IgD-negative memory B cell (primary cell): ENCODE data around the gene ZBTB34. TPM values are rescaled to one million over a fixed set of nuclear protein-coding genes. Genes with fewer than 3 reads are reported as not detected.
A peak's percentile ranks its signal among the peaks of the same experiment; 100 is the strongest.

Experiments used
- H3K27ac Mint-ChIP-seq, 3 donors: one replicate each; pipeline ENCODE4 v1.8.0; 2020 to 2022; ENCODE audit warnings: mild to moderate bottlenecking in 3 of 3, mixed read lengths in 3 of 3, moderate library complexity in 1 of 3
- H3K27me3 Mint-ChIP-seq: one replicate; pipeline ENCODE4 v1.8.0; 2021; ENCODE audit warnings: mixed read lengths
- H3K36me3 Mint-ChIP-seq: one replicate; pipeline ENCODE4 v1.8.0; 2020; ENCODE audit warnings: mild to moderate bottlenecking, mixed read lengths
- H3K4me1 Mint-ChIP-seq, 3 donors: one replicate each; pipeline ENCODE4 v1.8.0; 2020 to 2022; ENCODE audit warnings: mixed read lengths in 3 of 3, mild to moderate bottlenecking in 1 of 3
- H3K4me3 Mint-ChIP-seq, 4 donors: one replicate each; pipeline ENCODE4 v1.8.0; 2020 to 2022; ENCODE audit warnings: mild to moderate bottlenecking in 4 of 4, mixed read lengths in 4 of 4, moderate library complexity in 3 of 4
- H3K9me3 Mint-ChIP-seq, 3 donors: one replicate each; pipeline ENCODE4 v1.8.0; 2020 to 2021; ENCODE audit warnings: mixed read lengths in 3 of 3, mild to moderate bottlenecking in 1 of 3
- polyA plus RNA-seq: library from polyadenylated mRNA; unstranded; fragments of 300-500 nt; fragmentation: Illumina TruSeq; gene quantifications from one replicate; pipeline ENCODE4 v1.2.3, GENCODE V29; 2021

The ZBTB34 gene
- polyA plus RNA-seq, 1 donor from 2014 or later, result 1.2 TPM

DNA sequence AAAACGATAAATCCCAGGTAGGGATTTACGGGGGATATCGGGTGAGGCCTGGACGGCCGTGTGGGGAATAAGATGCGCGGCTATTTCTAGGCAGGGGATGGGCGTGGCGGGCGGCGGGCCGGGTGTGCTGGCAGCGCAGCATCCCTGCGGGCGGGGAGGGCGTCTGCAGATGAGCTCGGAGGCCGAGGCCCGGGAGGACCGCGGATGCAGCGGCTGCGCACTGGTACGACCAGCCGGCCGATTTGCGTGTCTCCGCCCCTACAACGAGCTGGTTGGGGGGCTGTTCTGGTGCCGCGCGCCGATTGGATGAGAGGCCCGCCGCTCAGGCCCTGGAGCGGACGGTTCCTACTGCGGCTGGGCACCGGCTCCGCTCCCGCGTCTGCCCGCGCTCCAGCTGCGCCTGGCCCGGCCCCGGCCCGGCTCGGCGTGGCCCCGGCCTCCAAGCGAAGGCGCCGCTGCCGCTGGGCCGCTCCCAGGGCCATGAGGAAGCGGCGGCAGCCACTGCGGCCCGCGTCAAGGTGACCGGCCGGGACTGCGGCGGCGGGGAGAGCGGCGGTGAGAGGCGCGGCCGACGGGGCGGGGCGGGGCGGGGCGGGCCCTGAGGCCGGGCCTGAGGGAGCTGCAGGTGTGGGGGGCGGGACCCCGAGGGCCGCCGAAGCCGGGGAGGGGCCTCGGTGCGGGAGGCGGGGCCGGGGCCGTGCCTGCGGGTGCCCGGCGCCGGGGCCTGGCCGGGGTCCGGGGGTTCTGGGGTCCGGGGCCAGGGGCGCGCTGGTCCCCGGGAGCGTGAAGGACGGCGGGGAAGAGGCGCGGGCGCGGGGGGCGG, 54.2 kb downstream of the ZBTB34 start, which contains the start of gene RALGPS1:
TSS of gene RALGPS1 (plus strand) at position 325 of the 823 bp plus-strand sequence. CDS start 47,508 bp downstream, outside the sequence.
- Mint-ChIP-seq H3K9me3 (peaks cover 0 to 3% (median 3%) of the 10 kb centered on the region in 3 donors), H3K27ac (peak within 1 kb of the TSS; percentile 67 to 92 (median 83)), H3K36me3 (peaks cover 3% of the 10 kb centered on the region), H3K4me1 (peaks cover 4 to 8% (median 4%) of the 10 kb centered on the region in 3 donors), H3K4me3 (peak within 1 kb of the TSS; percentile 82 to 94 (median 89)), H3K27me3 (peaks cover 5% of the 10 kb centered on the region)

DNA sequence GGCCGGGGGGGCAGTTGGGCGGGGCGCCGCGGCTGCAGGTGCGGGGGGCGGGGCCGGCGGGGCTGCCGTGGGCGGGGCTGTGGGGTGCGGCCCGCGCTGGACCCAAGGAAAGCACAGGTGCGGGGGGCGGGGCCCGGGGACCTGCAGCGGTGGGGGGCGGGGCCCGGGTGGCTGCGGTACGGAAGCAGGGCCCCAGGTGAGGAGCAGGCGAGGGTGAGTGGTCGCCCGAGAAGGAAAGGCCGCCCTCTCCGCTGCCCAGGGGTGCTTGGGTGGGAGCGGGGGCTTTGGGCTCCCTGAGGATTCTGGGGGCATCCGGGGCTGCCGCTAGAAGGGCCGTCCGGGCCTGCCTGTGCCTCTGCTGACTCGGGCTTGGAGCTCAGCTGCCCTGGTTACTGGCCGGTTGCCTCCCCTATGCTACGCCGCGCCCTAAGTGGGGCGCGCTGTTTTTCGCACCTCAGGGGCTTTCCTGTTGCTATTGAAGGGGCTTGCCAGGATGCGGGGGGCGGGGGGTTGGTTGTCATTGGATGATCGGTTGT, 54.9 kb downstream of the ZBTB34 start:
- H3K4me1 Mint-ChIP-seq, result peaks cover 4 to 9% (median 4%) of the 10 kb centered on the region in 3 donors
- H3K9me3 Mint-ChIP-seq, result peaks cover 0 to 3% (median 3%) of the 10 kb centered on the region in 3 donors
- peaks cover 3% of the 10 kb centered on the region for H3K36me3 Mint-ChIP-seq
- peak overlapping the region; percentile 67 to 94 (median 74) for H3K4me3 Mint-ChIP-seq
- peak overlapping the region in 2 of 3 donors; percentile 13 to 68 for H3K27ac Mint-ChIP-seq
- H3K27me3 Mint-ChIP-seq, result peaks cover 2% of the 10 kb centered on the region

DNA sequence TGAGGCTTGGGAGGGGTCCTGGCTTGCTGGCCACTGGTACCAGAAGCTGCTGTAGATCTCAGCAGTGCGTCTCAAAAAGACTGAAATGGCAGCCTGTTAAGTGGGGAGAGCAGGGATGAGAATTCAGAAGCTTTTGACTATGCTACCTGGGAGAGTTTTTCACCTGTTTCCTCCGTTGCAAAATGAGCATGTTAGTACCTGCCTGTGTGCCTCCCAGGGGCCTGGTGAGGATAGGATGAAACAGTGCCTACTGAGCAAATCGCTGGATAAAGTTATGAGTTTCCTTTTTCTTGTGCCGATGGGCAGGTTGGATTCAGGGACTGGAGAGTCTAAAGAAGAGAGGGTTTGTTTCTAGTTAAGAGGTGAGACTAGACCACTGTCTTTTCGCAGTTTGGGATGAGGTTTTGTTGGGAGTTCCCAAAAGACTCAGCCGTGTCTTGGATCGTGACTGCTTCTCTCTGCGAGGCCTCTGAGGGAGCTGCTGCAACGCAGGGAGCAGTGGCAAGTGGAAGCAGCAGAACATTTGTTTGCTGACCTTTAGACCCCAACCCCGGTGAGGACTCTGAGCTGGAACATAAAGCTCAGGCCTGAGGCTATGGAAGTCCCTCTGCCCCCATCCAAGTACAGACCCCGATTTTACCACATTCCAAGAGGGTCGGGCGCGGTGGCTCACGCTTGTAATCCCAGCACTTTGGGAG, 55.6 kb downstream of the ZBTB34 start:
- Mint-ChIP-seq H3K27ac (peak overlapping the region in 2 of 3 donors; percentile 13 to 68), H3K27me3 (peaks cover 2% of the 10 kb centered on the region), H3K4me1 (peaks cover 4 to 10% (median 4%) of the 10 kb centered on the region in 3 donors), H3K36me3 (peaks cover 2% of the 10 kb centered on the region), H3K4me3 (peak overlapping the region; percentile 67 to 94 (median 74)), H3K9me3 (peaks cover 0 to 3% (median 3%) of the 10 kb centered on the region in 3 donors)

DNA sequence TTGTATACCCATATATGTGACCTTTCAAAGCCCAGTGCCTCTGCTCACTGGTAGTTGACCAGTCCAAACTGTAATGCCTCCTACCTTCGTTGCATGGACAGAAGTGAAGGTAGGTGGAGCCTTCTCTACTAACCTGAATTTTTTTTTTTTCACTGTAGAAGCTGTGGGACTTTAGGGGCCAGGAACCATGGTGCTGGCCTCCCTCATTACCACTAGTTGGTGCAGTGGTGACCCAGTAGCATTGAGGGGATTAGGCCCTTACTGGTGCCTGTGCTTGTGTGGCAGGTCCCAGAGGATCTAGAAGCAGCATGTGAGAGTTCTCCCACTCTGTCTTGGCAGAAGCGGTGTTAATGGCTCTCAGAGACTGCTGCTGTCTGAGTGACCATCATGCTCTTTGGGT, 56.5 kb downstream of the ZBTB34 start:
- Mint-ChIP-seq H3K4me3 (peak overlapping the region in 1 of 4 donors; percentile 67), H3K27ac (no peak overlapping the region), H3K36me3 (no peaks in the 10 kb centered on the region), H3K27me3 (no peaks in the 10 kb centered on the region), H3K4me1 (peaks cover 3 to 10% (median 4%) of the 10 kb centered on the region in 3 donors), H3K9me3 (no peaks in the 10 kb centered on the region)

DNA sequence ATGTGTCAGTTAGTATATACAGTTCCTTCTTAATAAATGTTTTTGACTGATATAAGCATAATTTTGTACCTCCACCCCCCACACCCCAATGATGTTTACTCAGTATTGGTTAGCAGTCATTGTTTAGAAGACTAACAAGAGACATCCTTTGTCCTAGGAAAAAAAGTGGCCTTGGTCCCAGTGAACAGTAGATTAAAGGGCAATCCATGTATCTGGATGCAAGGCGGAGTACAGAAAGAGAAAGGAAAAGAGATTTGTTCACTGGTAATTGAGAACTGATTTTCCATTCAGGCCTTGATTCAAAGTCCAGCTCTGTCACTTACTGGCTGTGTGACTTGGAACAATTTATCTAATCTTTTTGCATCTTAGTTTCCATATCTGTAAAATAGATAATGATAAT, 58.8 kb downstream of the ZBTB34 start:
- peaks cover 2 to 10% (median 3%) of the 10 kb centered on the region in 3 donors for H3K4me1 Mint-ChIP-seq
- H3K27ac Mint-ChIP-seq, result no peak overlapping the region
- H3K9me3 Mint-ChIP-seq, result no peaks in the 10 kb centered on the region
- H3K36me3 Mint-ChIP-seq, result peaks cover 3% of the 10 kb centered on the region
- no peak overlapping the region for H3K4me3 Mint-ChIP-seq
- no peaks in the 10 kb centered on the region for H3K27me3 Mint-ChIP-seq

DNA sequence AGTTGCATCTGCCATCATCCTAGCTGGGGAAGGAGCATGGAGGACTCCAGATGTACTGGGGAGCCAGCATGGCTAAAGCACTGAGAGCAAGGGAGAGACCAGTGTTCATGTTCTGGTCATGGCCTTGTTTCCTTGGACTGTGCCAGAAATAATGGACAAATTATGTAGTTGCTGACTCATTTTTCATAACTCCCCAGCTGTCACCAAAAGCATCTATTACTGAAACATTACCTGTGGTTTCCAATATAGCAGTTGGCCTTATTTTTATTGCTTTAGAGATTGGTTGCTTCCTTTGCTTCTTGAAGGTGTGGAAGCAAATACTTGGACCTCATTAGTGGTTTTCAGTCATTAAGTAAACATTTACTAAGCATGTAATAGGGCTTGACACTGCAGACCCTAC, 65.4 kb downstream of the ZBTB34 start:
- no peaks in the 10 kb centered on the region for H3K27me3 Mint-ChIP-seq
- no peak overlapping the region for H3K4me3 Mint-ChIP-seq
- H3K4me1 Mint-ChIP-seq, result peaks cover 0 to 3% (median 0%) of the 10 kb centered on the region in 3 donors
- peaks cover 3% of the 10 kb centered on the region for H3K36me3 Mint-ChIP-seq
- H3K9me3 Mint-ChIP-seq, result no peaks in the 10 kb centered on the region
- H3K27ac Mint-ChIP-seq, result no peak overlapping the region

DNA sequence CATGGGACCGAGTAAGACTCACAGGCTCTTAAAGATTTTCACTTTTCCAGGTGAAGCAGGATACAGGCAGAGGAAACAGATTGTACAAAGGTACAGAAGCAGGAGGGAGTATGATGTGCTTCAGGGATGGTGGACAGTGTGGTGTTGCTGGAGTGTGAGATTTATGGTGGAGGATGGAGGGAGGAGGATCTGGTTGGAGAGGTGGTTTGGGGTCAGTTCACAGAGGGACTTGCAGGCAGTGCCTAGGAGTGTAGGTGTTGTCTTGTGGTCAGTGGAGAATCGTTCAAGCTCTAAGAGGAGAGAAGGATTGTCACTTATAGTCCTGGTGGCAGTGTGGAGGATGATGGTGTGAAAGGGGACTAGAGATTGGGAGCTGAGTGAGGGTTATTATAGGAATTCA, 65.9 kb downstream of the ZBTB34 start:
- H3K27me3 Mint-ChIP-seq, result no peaks in the 10 kb centered on the region
- no peak overlapping the region for H3K4me3 Mint-ChIP-seq
- no peaks in the 10 kb centered on the region for H3K9me3 Mint-ChIP-seq
- peaks cover 3% of the 10 kb centered on the region for H3K36me3 Mint-ChIP-seq
- H3K27ac Mint-ChIP-seq, result no peak overlapping the region
- H3K4me1 Mint-ChIP-seq, result peaks cover 0 to 3% (median 0%) of the 10 kb centered on the region in 3 donors

DNA sequence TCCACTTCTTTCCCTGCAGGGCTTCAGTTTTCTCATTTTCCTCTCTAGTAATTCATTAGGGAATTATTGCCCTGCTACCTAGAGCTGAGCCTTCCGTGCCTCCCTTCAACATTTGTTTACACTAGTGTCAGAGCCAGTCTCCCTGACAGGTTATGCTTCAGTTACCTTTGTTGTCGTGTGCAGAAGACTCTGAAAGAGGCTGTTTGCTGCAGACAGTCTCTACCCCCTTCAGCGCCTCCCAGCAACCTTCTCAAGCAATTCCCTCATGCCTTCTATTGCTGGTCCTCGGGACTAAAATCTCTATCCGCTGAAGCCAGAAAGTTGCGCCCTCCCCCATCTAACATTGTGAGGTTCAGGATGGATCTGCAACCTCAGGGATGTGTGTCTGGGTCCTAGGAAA, 67.0 kb downstream of the ZBTB34 start:
- Mint-ChIP-seq H3K4me3 (no peak overlapping the region), H3K4me1 (peaks cover 0 to 3% (median 0%) of the 10 kb centered on the region in 3 donors), H3K27me3 (no peaks in the 10 kb centered on the region), H3K27ac (no peak overlapping the region), H3K9me3 (no peaks in the 10 kb centered on the region), H3K36me3 (peaks cover 3% of the 10 kb centered on the region)

DNA sequence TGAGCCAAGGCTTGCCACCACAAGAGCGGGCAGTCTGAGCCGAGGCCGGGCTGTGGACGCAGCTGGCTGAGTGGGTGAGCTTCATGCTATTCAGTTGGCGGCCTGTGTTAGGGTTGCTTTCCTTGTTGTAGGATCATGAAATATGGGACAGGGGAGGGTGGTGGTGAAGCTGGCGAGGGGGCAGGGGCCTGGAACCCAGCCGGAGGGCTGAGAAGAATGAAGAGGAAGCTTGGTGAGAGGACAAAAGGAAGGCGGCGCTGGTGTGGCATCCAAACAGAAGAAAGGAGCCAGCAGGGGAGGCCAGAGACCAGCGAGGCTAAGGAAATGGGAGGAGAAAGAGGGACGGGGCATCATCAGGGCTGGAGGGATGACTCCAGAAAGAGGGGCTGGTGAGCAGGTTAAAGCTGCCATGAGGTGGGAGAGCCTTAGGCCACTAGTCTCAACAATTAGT, 72.5 kb downstream of the ZBTB34 start:
- H3K36me3 Mint-ChIP-seq, result peaks cover 1% of the 10 kb centered on the region
- H3K27ac Mint-ChIP-seq, result no peak overlapping the region
- H3K9me3 Mint-ChIP-seq, result no peaks in the 10 kb centered on the region
- H3K27me3 Mint-ChIP-seq, result no peaks in the 10 kb centered on the region
- peaks cover 0 to 3% (median 2%) of the 10 kb centered on the region in 3 donors for H3K4me1 Mint-ChIP-seq
- H3K4me3 Mint-ChIP-seq, result no peak overlapping the region

DNA sequence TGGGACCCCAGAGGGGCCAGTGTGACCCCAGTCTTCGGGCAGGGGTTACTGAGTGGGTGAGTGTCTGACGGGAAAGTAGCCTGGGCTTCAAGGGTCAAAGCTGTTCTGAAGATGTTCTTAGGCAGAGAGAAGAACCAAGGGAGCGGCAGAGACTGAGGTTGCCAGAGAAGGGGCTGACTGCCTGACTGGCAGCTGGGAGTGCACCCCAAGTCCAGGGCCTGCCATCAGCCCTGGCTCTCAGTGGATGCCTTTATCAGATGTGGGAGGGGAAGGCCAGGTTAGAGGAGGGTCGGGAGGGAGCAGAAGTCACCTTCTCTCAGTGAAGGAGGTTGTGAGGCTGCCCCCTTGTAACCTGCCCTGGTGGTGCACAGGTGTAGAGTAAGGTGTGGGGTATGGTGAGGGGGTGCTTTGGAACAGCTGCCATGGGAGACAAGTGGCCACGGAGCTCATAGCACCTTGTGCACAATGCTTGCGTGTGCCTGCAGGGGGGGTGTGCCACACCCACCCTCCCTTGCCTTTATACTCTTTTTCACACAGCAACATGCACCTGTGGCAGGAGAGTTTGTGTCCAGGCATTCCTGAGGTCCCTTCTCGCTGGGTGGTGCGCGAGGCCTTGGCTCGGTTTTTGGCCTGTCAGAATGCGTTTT, 73.0 kb downstream of the ZBTB34 start:
- no peaks in the 10 kb centered on the region for H3K27me3 Mint-ChIP-seq
- no peak overlapping the region for H3K4me3 Mint-ChIP-seq
- H3K4me1 Mint-ChIP-seq, result peaks cover 0 to 3% (median 2%) of the 10 kb centered on the region in 3 donors
- peaks cover 1% of the 10 kb centered on the region for H3K36me3 Mint-ChIP-seq
- no peak overlapping the region for H3K27ac Mint-ChIP-seq
- H3K9me3 Mint-ChIP-seq, result no peaks in the 10 kb centered on the region

DNA sequence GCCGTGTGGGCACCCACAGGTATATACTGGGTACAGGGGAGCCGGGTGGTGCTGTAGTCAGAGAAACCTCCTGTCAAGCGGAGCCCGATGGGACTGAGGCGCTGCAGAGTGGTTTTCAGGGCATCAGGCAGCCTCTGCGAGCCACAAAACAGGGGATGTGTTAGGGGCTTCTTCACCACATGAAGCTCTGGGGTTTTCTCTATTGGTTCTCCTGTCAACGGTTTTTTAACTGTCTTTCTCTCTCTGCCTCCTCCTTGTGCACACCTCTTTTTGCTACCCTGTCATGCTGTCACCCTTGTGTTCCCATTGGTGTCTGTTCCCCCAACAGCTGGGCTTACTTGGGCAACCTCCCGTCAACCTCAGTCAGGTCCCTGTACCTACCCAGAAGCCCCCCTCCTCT, 74.0 kb downstream of the ZBTB34 start:
- H3K4me3 Mint-ChIP-seq, result no peak overlapping the region
- H3K9me3 Mint-ChIP-seq, result no peaks in the 10 kb centered on the region
- H3K27me3 Mint-ChIP-seq, result no peaks in the 10 kb centered on the region
- peaks cover 1% of the 10 kb centered on the region for H3K36me3 Mint-ChIP-seq
- H3K4me1 Mint-ChIP-seq, result peaks cover 0 to 2% (median 0%) of the 10 kb centered on the region in 3 donors
- H3K27ac Mint-ChIP-seq, result no peak overlapping the region

Other genes starting within 250 kb of the ZBTB34 start
- gene LMX1B, start 246.7 kb upstream of the ZBTB34 start, polyA plus RNA-seq, result not detected
- gene ZBTB43, start 55.6 kb upstream of the ZBTB34 start, polyA plus RNA-seq, result 13.7 TPM
- 8.0 TPM for gene RALGPS1, start 54.1 kb downstream of the ZBTB34 start, polyA plus RNA-seq